ENCODE data around the gene DPH6.
"Not testable (repeated sequence)": the region's sequence is repeated elsewhere in the genome, so short reads cannot be mapped to it uniquely, and the experiment has no call there.

Gene DPH6

GRCh38 chr15:35410775-35411174, 135.2 kb downstream of the DPH6 start:
- TF ChIP-seq ZFX (IDR thresholded peaks at IDR 0.05), result no peak
- no peak overlapping the region for H3K27ac ChIP-seq

GRCh38 chr15:35399901-35400300, 146.1 kb downstream of the DPH6 start:
- H3K27ac ChIP-seq, result no peak overlapping the region
- TF ChIP-seq CTCF (conservative IDR thresholded peaks at IDR 0.05) (no peak), ZFX (IDR thresholded peaks at IDR 0.05) (no peak)

GRCh38 chr15:35397027-35397426, 148.9 kb downstream of the DPH6 start:
- H3K27ac ChIP-seq, result no peak overlapping the region
- TF ChIP-seq CTCF (conservative IDR thresholded peaks at IDR 0.05) (no peak), ZFX (IDR thresholded peaks at IDR 0.05) (no peak)

- TF ChIP-seq ZFX (IDR thresholded peaks at IDR 0.05) (no peak), CTCF (conservative IDR thresholded peaks at IDR 0.05) (no peak)
Measured at GRCh38 chr15:35394416-35394815, 151.5 kb downstream of the DPH6 start.

GRCh38 chr15:35393398-35393797, 152.6 kb downstream of the DPH6 start:
- H3K27ac ChIP-seq, result no peak overlapping the region
- TF ChIP-seq CTCF (conservative IDR thresholded peaks at IDR 0.05), result no peak
- no peak for TF ChIP-seq ZFX (IDR thresholded peaks at IDR 0.05)

More at GRCh38 chr15:35394416-35394815, 151.5 kb downstream of the DPH6 start:
- no peak overlapping the region for H3K27ac ChIP-seq

GRCh38 chr15:35391408-35391984, 154.5 kb downstream of the DPH6 start:
- not testable (repeated sequence) for H3K27ac ChIP-seq

- no peak overlapping the region for H3K27ac ChIP-seq
- TF ChIP-seq CTCF (conservative IDR thresholded peaks at IDR 0.05) (no peak), ZFX (IDR thresholded peaks at IDR 0.05) (no peak)
Measured at GRCh38 chr15:35383506-35383905, 162.5 kb downstream of the DPH6 start.

- TF ChIP-seq CTCF (conservative IDR thresholded peaks at IDR 0.05), result no peak
- TF ChIP-seq ZFX (IDR thresholded peaks at IDR 0.05), result no peak
- H3K27ac ChIP-seq, result no peak overlapping the region
Measured at GRCh38 chr15:35381328-35381727, 164.6 kb downstream of the DPH6 start.
